GM12873 (cell line): ENCODE data around the gene PLAAT3.

ENCODE experiments used
- TF ChIP-seq, protein P1 (sequence below): IDR thresholded peaks from 2 replicates; pipeline ENCODE4 v1.5.1; 2012; ENCODE audit warnings: low read depth, mild to moderate bottlenecking, moderate library complexity, low read length, control low read depth; ENCODE audit not compliant: insufficient read depth; ENCODE audit errors: missing control alignments

The PLAAT3 gene

DNA sequence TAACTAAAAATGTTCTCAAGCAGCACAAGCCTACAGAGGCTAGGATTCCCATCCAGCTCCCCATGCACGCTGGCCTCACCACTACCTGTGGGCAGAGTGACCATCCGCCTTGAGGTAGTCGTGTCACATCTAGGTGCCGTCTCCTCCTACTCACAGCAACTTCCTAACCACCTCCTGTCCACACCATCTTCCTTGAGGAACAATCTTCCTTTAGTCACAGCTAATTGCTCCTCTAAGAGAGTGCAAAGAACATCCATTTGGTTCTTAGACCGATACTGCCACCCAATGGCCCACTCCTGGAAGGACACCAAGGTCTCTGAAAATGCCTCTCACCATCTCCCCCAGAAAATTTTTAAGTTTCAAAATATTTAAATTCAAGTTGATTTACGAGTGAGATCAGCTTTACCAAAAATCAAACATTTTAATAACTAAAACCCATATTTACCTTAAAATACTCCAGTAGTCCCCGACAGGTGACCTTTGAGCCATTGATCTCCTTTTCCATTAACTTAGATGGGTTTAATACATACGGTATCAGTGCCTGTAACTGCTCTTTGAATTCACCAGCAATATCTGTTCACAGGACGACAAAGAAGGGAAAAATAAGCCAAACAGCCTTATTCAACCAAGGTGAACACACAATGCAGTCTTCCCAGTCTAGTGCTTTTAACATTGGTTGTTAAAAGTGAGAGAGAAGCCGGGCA is 21.7 kb upstream of the PLAAT3 start:
- TF ChIP-seq, protein P1, sequence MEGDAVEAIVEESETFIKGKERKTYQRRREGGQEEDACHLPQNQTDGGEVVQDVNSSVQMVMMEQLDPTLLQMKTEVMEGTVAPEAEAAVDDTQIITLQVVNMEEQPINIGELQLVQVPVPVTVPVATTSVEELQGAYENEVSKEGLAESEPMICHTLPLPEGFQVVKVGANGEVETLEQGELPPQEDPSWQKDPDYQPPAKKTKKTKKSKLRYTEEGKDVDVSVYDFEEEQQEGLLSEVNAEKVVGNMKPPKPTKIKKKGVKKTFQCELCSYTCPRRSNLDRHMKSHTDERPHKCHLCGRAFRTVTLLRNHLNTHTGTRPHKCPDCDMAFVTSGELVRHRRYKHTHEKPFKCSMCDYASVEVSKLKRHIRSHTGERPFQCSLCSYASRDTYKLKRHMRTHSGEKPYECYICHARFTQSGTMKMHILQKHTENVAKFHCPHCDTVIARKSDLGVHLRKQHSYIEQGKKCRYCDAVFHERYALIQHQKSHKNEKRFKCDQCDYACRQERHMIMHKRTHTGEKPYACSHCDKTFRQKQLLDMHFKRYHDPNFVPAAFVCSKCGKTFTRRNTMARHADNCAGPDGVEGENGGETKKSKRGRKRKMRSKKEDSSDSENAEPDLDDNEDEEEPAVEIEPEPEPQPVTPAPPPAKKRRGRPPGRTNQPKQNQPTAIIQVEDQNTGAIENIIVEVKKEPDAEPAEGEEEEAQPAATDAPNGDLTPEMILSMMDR: peak; percentile 79

DNA sequence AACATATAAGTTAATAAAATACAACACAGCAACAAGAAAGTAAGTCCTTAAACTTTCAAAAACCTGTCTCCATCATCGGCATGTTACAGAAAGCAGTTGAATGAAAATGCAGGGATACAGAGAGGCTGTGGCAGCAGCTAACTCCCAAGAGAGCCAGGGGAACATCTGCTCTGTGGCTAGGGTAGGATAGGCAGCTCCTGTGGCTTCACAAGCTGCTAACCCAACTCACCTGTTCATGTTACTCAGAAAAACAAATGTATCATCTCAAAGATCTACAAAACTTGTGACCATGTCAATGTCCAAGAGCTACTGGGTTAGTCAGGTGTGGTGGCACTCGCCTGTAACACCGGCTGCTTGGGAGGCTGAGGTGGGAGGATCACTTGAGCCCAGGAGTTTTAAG is 15.2 kb upstream of the PLAAT3 start:
- TF ChIP-seq, protein P1: no peak

DNA sequence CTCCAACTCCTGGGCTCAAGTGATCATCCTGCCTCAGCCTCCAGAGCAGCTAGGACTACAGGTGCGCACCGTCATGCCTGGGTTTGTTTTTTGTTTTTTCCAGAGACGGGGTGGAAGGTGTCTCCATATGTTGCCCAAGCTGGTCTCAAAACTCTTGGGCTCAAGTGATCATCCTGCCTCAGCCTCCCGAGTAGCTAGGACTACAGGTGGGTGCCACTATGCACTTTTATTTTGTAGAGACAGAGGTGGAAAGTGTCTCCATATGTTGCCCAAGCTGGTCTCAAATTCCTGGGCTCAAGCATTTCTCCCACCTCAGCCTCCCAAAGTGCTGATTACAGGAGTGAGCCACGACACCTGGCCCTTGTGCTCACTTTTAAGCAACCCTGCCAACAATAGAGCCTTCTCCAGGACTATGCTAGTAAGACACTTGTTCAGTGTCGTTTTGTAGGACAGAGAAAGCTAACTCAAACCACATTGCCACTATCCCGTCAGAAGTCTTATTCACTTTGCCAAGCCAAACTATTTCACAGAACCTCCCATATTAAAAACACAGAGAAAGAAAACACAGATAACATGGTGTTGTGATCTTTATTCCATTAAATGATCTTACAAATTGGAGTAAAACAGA is 9.4 kb upstream of the PLAAT3 start:
- TF ChIP-seq, protein P1: no peak

GRCh38 chr11:63622323-63622722 is 8.1 kb upstream of the PLAAT3 start:
- TF ChIP-seq, protein P1: no peak

GRCh38 chr11:63621071-63621470 is 6.8 kb upstream of the PLAAT3 start:
- TF ChIP-seq, protein P1: no peak

- TF ChIP-seq, protein P1: no peak
Observed at GRCh38 chr11:63619967-63620366, 5.7 kb upstream of the PLAAT3 start.

GRCh38 chr11:63616953-63617352 is 2.7 kb upstream of the PLAAT3 start:
- TF ChIP-seq, protein P1: no peak
